Measurements from ENCODE around the gene ENTHD1. TPM values are rescaled to one million over a fixed set of nuclear protein-coding genes. Genes with fewer than 3 reads are reported as not detected.
"Not testable (repeated sequence)": the region's sequence is repeated elsewhere in the genome, so short reads cannot be mapped to it uniquely, and the experiment has no call there.

ENTHD1 gene
- polyA plus RNA-seq, 4 donors: 0.01 to 0.06 TPM; not detected in 2

GRCh38 chr22:39739338-39740027 is 154.1 kb downstream of the ENTHD1 start:
- Histone ChIP-seq H3K4me1 (ENCODE audit: control insufficient read depth in 3 of 3, insufficient read depth in 2 of 3, low read depth in 1 of 3, low read length in 2 of 3) (no peaks in the 10 kb centered on the region), H3K27me3 (ENCODE audit: control insufficient read depth in 3 of 3, insufficient read depth in 3 of 3, low read length in 3 of 3) (peaks cover 0 to 4% (median 2%) of the 10 kb centered on the region in 3 donors), H3K9me3 (ENCODE audit: control insufficient read depth in 2 of 2, insufficient read depth in 1 of 2, low read depth in 1 of 2, low read length in 1 of 2) (no peaks in the 10 kb centered on the region), H3K27ac (ENCODE audit: low read depth in 1 of 3, low read length in 2 of 3) (no peak overlapping the region), H3K36me3 (ENCODE audit: control insufficient read depth in 3 of 3, insufficient read depth in 2 of 3, low read depth in 1 of 3, low read length in 3 of 3) (no peaks in the 10 kb centered on the region), H3K4me3 (ENCODE audit: low read depth in 1 of 3, low read length in 3 of 3) (no peak overlapping the region)
- FAIRE-seq (no peak), DNase-seq (no peak)
- 70 to 80% (median 75%) methylated on average over 4 of the region's 4 CpGs for WGBS, 3 donors

GRCh38 chr22:39738746-39739145 is 154.8 kb downstream of the ENTHD1 start:
- FAIRE-seq (no peak), DNase-seq (no peak)
- Histone ChIP-seq H3K4me3 (ENCODE audit: low read depth in 1 of 3, low read length in 3 of 3) (no peak overlapping the region), H3K4me1 (ENCODE audit: control insufficient read depth in 3 of 3, insufficient read depth in 2 of 3, low read depth in 1 of 3, low read length in 2 of 3) (no peaks in the 10 kb centered on the region), H3K27me3 (ENCODE audit: control insufficient read depth in 3 of 3, insufficient read depth in 3 of 3, low read length in 3 of 3) (peaks cover 0 to 4% (median 2%) of the 10 kb centered on the region in 3 donors), H3K36me3 (ENCODE audit: control insufficient read depth in 3 of 3, insufficient read depth in 2 of 3, low read depth in 1 of 3, low read length in 3 of 3) (no peaks in the 10 kb centered on the region), H3K27ac (ENCODE audit: low read depth in 1 of 3, low read length in 2 of 3) (no peak overlapping the region), H3K9me3 (ENCODE audit: control insufficient read depth in 2 of 2, insufficient read depth in 1 of 2, low read depth in 1 of 2, low read length in 1 of 2) (no peaks in the 10 kb centered on the region)
- 68 to 75% (median 72%) methylated on average over 1 of the region's 1 CpG for WGBS, 3 donors

GRCh38 chr22:39735776-39736175 is 157.8 kb downstream of the ENTHD1 start:
- Histone ChIP-seq H3K4me3 (ENCODE audit: low read depth in 1 of 3, low read length in 3 of 3) (no peak overlapping the region), H3K27ac (ENCODE audit: low read depth in 1 of 3, low read length in 2 of 3) (no peak overlapping the region), H3K4me1 (ENCODE audit: control insufficient read depth in 3 of 3, insufficient read depth in 2 of 3, low read depth in 1 of 3, low read length in 2 of 3) (no peaks in the 10 kb centered on the region), H3K27me3 (ENCODE audit: control insufficient read depth in 3 of 3, insufficient read depth in 3 of 3, low read length in 3 of 3) (peaks cover 0 to 20% (median 4%) of the 10 kb centered on the region in 3 donors), H3K36me3 (ENCODE audit: control insufficient read depth in 3 of 3, insufficient read depth in 2 of 3, low read depth in 1 of 3, low read length in 3 of 3) (no peaks in the 10 kb centered on the region), H3K9me3 (ENCODE audit: control insufficient read depth in 2 of 2, insufficient read depth in 1 of 2, low read depth in 1 of 2, low read length in 1 of 2) (no peaks in the 10 kb centered on the region)
- DNase-seq (no peak), FAIRE-seq (no peak)
- WGBS, 3 donors: 79 to 86% (median 80%) methylated on average over 10 of the region's 10 CpGs

GRCh38 chr22:39734866-39735265 is 158.7 kb downstream of the ENTHD1 start:
- Histone ChIP-seq H3K9me3 (ENCODE audit: control insufficient read depth in 2 of 2, insufficient read depth in 1 of 2, low read depth in 1 of 2, low read length in 1 of 2) (no peaks in the 10 kb centered on the region), H3K36me3 (ENCODE audit: control insufficient read depth in 3 of 3, insufficient read depth in 2 of 3, low read depth in 1 of 3, low read length in 3 of 3) (no peaks in the 10 kb centered on the region), H3K27ac (ENCODE audit: low read depth in 1 of 3, low read length in 2 of 3) (no peak overlapping the region), H3K27me3 (ENCODE audit: control insufficient read depth in 3 of 3, insufficient read depth in 3 of 3, low read length in 3 of 3) (peaks cover 0 to 20% (median 4%) of the 10 kb centered on the region in 3 donors), H3K4me3 (ENCODE audit: low read depth in 1 of 3, low read length in 3 of 3) (no peak overlapping the region), H3K4me1 (ENCODE audit: control insufficient read depth in 3 of 3, insufficient read depth in 2 of 3, low read depth in 1 of 3, low read length in 2 of 3) (no peaks in the 10 kb centered on the region)
- WGBS, 3 donors: 81 to 91% (median 86%) methylated on average over 5 of the region's 5 CpGs
- no peak for FAIRE-seq
- no peak for DNase-seq

- FAIRE-seq; H3K27ac ChIP-seq (ENCODE audit: low read depth in 1 of 3, low read length in 2 of 3); H3K4me1 ChIP-seq (ENCODE audit: control insufficient read depth in 3 of 3, insufficient read depth in 2 of 3, low read depth in 1 of 3, low read length in 2 of 3); DNase-seq; H3K9me3 ChIP-seq (ENCODE audit: control insufficient read depth in 2 of 2, insufficient read depth in 1 of 2, low read depth in 1 of 2, low read length in 1 of 2); H3K36me3 ChIP-seq (ENCODE audit: control insufficient read depth in 3 of 3, insufficient read depth in 2 of 3, low read depth in 1 of 3, low read length in 3 of 3); H3K4me3 ChIP-seq (ENCODE audit: low read depth in 1 of 3, low read length in 3 of 3): not testable (repeated sequence)
- H3K27me3 ChIP-seq (ENCODE audit: control insufficient read depth in 3 of 3, insufficient read depth in 3 of 3, low read length in 3 of 3): peaks cover 0 to 20% (median 4%) of the 10 kb centered on the region in 3 donors
- 23 to 59% (median 40%) methylated on average over 1 of the region's 1 CpG for WGBS, 3 donors
Measured at GRCh38 chr22:39734046-39734445, 159.5 kb downstream of the ENTHD1 start.

GRCh38 chr22:39733191-39733590 is 160.4 kb downstream of the ENTHD1 start:
- no peaks in the 10 kb centered on the region for H3K9me3 ChIP-seq (ENCODE audit: control insufficient read depth in 2 of 2, insufficient read depth in 1 of 2, low read depth in 1 of 2, low read length in 1 of 2)
- no peak for FAIRE-seq
- no peak for DNase-seq
- no peak overlapping the region for H3K4me3 ChIP-seq (ENCODE audit: low read depth in 1 of 3, low read length in 3 of 3)
- peaks cover 0 to 22% (median 2%) of the 10 kb centered on the region in 3 donors for H3K27me3 ChIP-seq (ENCODE audit: control insufficient read depth in 3 of 3, insufficient read depth in 3 of 3, low read length in 3 of 3)
- WGBS, 3 donors: 73 to 88% (median 77%) methylated on average over 2 of the region's 2 CpGs
- no peaks in the 10 kb centered on the region for H3K36me3 ChIP-seq (ENCODE audit: control insufficient read depth in 3 of 3, insufficient read depth in 2 of 3, low read depth in 1 of 3, low read length in 3 of 3)
- no peaks in the 10 kb centered on the region for H3K4me1 ChIP-seq (ENCODE audit: control insufficient read depth in 3 of 3, insufficient read depth in 2 of 3, low read depth in 1 of 3, low read length in 2 of 3)
- no peak overlapping the region for H3K27ac ChIP-seq (ENCODE audit: low read depth in 1 of 3, low read length in 2 of 3)

- DNase-seq (no peak), FAIRE-seq (no peak)
- WGBS, 3 donors: 44 to 78% (median 59%) methylated on average over 8 of the region's 8 CpGs
- Histone ChIP-seq H3K27me3 (ENCODE audit: control insufficient read depth in 3 of 3, insufficient read depth in 3 of 3, low read length in 3 of 3) (peaks cover 0 to 20% (median 2%) of the 10 kb centered on the region in 3 donors), H3K9me3 (ENCODE audit: control insufficient read depth in 2 of 2, insufficient read depth in 1 of 2, low read depth in 1 of 2, low read length in 1 of 2) (no peaks in the 10 kb centered on the region), H3K27ac (ENCODE audit: low read depth in 1 of 3, low read length in 2 of 3) (no peak overlapping the region), H3K36me3 (ENCODE audit: control insufficient read depth in 3 of 3, insufficient read depth in 2 of 3, low read depth in 1 of 3, low read length in 3 of 3) (no peaks in the 10 kb centered on the region), H3K4me1 (ENCODE audit: control insufficient read depth in 3 of 3, insufficient read depth in 2 of 3, low read depth in 1 of 3, low read length in 2 of 3) (no peaks in the 10 kb centered on the region), H3K4me3 (ENCODE audit: low read depth in 1 of 3, low read length in 3 of 3) (no peak overlapping the region)
Measured at GRCh38 chr22:39732625-39733024, 160.9 kb downstream of the ENTHD1 start.

GRCh38 chr22:39731881-39732555 is 161.5 kb downstream of the ENTHD1 start:
- Histone ChIP-seq H3K27ac (ENCODE audit: low read depth in 1 of 3, low read length in 2 of 3) (no peak overlapping the region), H3K9me3 (ENCODE audit: control insufficient read depth in 2 of 2, insufficient read depth in 1 of 2, low read depth in 1 of 2, low read length in 1 of 2) (no peaks in the 10 kb centered on the region), H3K27me3 (ENCODE audit: control insufficient read depth in 3 of 3, insufficient read depth in 3 of 3, low read length in 3 of 3) (peaks cover 0 to 26% (median 2%) of the 10 kb centered on the region in 3 donors), H3K4me1 (ENCODE audit: control insufficient read depth in 3 of 3, insufficient read depth in 2 of 3, low read depth in 1 of 3, low read length in 2 of 3) (no peaks in the 10 kb centered on the region), H3K4me3 (ENCODE audit: low read depth in 1 of 3, low read length in 3 of 3) (no peak overlapping the region), H3K36me3 (ENCODE audit: control insufficient read depth in 3 of 3, insufficient read depth in 2 of 3, low read depth in 1 of 3, low read length in 3 of 3) (no peaks in the 10 kb centered on the region)
- DNase-seq: no peak
- FAIRE-seq: no peak
- whole genome bisulfite sequencing, 3 donors: 61 to 67% (median 61%) methylated on average over 12 of the region's 12 CpGs
